GM19452 (cell line): ENCODE measurements around the gene FLAD1.
"Not testable (repeated sequence)": the region's sequence is repeated elsewhere in the genome, so short reads cannot be mapped to it uniquely, and the experiment has no call there.

ENCODE experiments used
- ATAC-seq: cut with Tn5 transposase; IDR thresholded peaks from one replicate; pipeline ENCODE4 v1.9.1; 2021; ENCODE audit not compliant: unreplicated experiment

The FLAD1 gene

GRCh38 chr1:154967331-154967950 lies 15.7 kb upstream of the FLAD1 start:
- no peak for ATAC-seq

DNA sequence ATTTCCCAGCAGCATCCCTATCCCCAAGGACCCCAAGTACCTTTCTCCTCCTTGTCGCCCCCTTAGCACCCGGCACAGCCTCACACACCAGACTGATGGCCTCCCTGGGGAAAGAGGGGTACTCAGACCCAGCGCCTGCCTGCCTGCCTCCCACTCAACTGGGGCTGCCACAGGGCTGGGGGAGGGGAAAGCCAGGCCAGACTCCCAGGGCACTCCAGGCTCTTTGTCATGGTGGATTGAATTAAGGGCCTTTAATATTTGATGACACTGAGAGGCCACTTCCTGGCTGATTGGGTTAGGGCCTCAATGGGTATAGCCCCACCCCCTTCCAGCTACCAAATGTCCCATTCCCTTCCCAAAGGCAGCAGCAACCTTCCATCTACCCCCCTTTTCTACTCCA lies 14.4 kb upstream of the FLAD1 start:
- ATAC-seq = no peak

- no peak for ATAC-seq
These were observed 13.9 kb upstream of the FLAD1 start for GRCh38 chr1:154969246-154969645.

DNA sequence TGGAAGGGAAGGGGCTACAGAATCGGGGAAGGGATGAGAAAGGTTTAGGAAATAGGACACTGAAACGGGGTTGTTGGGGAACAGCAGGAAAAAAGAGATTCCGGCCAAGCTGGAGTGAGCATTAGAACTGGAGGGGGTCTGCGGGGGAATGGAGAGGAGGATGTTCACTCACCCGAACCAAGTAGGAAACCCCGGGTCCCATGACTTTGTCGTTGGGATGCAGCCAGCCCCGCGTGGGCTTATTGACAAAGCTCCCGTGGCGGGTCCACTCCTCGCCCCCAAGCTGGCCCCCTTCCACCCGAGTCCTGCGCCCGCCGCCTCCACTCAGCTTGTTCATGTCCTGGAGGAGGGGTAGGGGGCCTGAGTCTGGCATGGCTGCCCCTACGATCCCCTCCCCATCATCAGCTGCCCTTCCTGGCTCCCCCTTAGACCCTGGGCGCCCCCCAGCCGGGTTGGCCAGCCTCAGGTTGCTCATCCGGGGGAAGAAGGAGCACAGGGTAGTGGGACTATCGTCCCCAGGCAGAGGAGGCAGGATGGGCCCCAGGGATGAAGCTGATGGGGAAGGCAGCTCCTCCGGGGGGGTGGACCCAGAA lies 13.2 kb upstream of the FLAD1 start:
- no peak for ATAC-seq

DNA sequence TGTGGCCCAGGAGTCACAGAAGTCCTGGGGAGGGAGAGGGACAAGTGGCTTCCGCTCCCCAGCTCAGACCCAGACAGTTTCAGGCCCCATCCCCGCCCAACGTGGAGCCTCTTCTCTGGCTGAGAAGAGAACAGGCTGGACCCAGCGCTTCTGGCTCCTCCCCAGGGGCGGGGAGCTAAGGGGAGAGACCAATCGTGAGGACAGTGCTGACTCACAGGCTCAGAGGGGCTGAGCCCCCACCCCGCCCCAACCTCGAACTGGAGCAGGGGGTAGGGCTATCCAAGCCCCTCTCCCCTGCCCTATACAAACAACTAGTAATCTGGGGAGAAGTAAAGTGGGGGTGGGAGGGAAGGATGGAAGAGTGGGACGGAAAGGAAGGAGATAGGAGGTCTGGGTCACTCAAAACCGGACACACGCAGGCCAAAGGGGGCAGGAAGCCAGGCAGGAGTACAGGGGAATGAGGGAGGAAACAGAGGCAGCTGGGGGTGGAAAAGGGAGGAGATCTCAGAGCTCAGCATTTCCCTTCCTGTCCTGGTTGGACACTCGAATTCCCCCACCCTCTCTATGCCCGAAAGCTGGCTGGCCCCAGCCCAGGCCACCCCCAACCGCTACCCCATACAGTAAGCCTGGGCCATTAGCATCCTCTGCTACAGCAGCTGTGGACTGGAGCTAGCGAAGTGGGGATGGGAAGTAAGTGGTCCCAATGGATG lies 12.4 kb upstream of the FLAD1 start, which contains the start of gene SHC1:
Gene SHC1, minus strand, starts transcription at position 117 of the 710 bp plus-strand sequence. CDS start 221 bp downstream, outside the sequence.
- no peak for ATAC-seq

- ATAC-seq = no peak
These were observed 11.7 kb upstream of the FLAD1 start for GRCh38 chr1:154971341-154971998.

DNA sequence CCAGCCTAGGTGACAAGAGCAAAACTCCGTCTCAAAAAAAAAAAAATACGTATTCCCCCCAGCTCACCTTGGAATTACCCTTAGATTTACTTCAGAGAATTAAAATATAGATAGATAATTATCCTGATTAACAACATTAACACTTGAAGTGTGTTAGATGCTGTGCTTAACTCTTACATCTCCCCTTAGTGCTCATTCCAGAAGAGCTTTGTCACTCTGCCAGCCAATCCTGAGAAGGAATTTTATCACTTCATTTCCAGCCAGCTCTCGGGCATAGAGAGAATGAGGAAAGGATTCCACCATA lies 11.0 kb upstream of the FLAD1 start:
- ATAC-seq = no peak

DNA sequence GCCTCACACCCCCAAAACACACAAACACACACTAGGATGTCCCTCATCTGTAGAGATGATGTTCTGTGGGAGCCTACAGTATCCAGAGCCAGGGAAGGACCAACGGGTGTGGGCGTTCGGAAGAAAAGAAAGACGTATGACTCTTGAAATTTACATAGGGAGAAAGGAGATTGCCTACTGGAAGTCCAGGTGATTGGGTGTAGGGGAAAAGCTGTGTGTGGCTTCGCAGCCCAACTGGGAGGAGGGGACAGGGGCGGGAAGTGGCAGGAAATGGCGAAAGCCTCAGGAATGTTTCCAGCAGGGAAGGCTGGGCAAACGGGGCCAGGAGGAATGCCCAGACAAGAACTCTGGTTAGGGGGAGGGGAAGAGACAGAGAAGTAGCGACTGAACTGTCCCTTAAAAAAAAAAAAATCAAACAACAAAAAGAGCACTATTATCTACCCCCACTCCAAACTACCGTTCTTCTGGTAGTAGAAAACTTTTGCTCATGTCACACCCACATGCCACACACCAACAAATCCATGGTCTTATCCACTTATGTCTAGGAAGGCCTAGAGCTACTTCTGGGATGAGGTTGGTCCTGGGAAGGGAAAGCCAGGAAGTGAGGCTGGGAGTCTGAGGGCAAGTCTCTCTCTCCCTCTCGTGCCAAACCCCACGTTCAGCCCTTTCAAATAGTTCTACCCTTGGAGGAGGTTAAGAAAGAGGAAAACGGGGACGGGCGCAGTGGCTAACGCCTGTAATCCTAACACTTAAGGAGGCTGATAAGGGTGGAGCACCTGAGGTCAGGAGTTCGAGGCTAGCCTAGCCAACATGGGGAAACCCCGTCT lies 10.4 kb upstream of the FLAD1 start:
- no peak for ATAC-seq

DNA sequence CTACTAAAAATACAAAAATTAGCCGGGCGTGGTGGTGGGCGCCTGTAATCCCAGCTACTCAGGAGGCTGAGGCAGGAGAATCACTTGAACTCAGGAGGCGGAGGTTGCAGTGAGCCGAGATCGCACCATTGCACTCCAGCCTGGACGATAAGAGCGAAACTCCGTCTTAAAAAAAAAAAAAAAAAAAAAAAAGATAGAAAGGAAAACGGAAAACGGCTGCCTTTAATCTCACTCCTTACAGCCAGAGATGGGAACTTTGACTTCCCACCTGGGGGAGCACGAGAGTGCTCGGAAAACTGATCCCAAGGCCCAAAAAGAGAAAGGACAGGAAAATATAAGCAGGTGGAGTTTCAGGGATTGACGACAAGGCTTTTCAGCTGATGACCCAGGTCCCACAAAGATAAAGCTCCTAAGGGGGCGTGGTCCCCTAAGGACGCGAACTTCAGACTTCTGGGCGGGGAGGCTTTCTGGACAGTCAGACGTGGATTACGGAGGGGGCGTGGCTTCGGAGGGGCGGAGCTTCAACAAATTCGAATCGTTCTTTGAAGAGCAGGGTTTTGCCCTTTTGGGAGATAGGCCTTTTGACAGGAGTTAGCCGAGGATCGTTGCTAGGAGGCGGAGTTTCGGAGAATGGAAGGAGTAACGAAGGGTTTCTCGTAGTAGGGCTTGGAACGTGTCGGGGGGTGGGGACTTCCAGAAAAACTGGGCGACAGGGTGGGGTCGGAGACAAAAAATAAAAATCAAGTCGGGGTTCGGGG lies 9.6 kb upstream of the FLAD1 start:
- no peak for ATAC-seq

DNA sequence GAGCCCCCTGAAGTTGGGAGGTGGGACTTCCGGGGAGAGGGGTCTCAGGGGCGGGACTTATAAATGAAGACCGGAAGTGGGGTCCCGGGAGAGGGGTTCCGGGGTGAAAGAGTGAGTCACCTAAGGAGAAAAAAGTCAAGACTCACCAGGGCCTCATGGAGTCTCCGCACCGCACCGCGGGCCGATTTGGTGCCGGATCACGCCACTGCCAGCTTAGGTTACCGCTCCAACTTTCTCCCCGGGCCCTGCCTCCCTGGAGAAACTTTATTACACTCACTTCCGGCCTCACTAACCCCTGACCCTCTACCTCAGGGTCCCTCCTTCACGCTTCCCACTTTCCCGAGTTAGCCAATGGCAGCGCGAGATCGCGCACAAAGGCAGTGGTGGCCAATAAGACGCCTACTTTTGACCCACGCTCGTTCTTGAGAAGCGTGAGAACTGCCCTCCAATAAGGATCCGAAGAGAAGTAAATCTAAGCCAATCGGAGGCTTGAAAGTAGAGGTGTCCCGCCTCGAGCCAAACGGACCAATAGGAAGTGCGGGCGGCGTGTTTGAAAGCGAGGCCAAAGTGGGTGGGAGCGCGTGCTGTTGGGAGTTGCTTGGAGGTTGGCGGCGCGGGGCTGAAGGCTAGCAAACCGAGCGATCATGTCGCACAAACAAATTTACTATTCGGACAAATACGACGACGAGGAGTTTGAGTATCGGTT lies 8.9 kb upstream of the FLAD1 start, which contains the start of gene CKS1B:
Gene CKS1B, plus strand, starts transcription at position 580 of the 706 bp plus-strand sequence. Its CDS starts 65 bp downstream, at position 645.
- ATAC-seq = peak; percentile 74

DNA sequence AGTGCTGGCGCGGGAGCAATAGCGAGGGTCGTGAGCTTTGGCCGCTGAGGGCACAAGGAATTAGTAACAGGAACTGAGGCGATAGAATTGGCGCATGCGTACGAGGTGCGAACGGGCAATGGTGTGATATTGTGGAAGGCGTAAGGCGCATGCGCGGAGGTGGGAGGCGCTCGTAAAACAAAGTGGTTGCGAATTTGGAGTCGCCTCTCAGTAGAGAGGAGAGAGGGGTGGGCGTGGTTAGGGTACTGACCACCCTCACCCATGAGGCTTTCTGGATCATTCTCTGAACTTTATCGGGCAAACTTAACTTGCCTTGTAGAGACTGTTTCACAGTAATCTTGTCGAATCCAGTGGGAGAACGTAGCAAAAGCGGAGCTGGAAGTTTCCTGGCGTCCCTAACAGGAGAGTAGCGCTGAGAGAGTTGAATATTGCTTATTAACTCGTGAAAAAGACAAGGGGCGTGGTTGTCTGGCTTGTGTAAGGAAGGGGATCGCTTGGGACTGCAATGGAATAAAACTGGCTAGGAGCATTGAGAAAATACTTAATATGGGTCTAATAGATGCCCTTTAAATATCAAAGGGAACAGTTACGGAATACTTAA lies 8.2 kb upstream of the FLAD1 start:
- ATAC-seq = peak; percentile 43

DNA sequence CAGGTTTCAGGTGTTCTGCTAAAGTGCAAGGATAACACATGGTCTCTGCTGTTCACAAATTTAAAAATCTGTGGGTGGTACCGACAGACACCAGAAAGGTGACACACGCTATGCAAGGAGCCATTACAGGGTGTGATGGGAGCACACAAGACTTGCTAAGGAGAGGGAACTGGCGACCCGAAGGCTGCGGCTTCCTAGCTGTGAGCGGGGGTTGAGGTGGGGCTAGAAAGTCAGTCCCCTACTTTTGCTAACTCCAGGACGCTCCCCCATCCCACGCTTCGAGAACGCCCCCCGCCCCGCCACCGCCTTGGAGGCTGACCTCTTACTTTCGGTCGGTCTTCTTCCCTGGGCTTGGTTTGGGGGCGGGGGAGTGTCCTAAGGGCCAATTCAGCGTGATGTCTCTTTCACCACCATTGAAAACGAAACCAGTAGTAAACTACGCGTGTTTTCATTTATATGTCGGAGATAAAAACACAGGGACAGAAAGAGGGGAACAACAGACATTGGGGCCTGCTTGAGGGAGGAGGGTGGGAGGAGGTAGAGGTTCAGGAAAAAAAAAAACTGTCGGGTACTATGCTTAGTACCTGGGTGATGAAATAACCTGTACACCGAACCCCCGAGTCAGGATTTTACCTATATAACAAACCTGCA lies 7.6 kb upstream of the FLAD1 start:
- ATAC-seq = no peak

- ATAC-seq = not testable (repeated sequence)
These were observed 5.4 kb upstream of the FLAD1 start for GRCh38 chr1:154977762-154978161.

DNA sequence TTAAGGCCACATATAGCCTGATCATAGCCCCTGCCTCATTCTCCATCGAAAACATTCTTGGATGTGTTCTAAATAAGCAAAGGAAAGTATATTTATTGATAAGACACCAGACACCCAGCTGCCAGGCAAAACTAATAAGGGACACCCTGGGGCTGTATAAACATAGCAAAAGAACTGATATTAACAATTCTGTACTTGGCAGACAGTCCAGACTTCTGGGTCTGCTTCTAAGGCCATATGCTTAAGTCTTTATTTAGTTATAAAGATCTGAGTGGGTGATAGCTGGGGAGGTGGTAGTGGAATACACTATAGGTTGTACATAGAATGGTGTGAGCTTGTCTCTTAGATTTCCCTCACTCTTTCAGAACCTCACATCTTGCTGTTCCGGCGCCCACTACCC lies 4.8 kb upstream of the FLAD1 start:
- no peak for ATAC-seq

DNA sequence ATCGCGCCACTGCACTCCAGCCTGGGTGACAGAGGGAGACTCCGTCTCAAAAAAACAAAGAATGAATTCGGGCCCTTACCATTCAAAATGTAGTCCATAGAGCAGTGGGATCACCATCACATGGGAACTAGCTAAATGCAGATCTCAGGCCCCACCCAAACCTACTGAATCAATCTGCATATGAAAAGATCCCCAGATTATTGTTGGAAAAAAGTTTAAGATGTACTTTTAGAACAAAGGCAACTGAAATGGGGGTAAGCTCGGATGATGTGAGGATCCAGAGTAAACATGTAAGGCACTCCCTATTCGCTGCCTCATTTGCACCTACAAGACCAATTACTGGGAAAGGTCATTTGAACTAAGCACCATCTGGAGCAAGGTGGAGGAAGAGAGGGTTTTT lies 803 bp upstream of the FLAD1 start:
- no peak for ATAC-seq

GRCh38 chr1:154983776-154984466 lies 777 bp downstream of the FLAD1 start:
- no peak for ATAC-seq

- ATAC-seq = not testable (repeated sequence)
These were observed 3.6 kb downstream of the FLAD1 start for GRCh38 chr1:154986736-154987135.

- ATAC-seq = no peak
These were observed 4.2 kb downstream of the FLAD1 start for GRCh38 chr1:154987326-154987725.
